Measurements from ENCODE around the gene SLX4IP.

The SLX4IP gene

GRCh38 chr20:10645205-10645570 is 210.1 kb downstream of the SLX4IP start:
- no peak for DNase-seq

- DNase-seq: no peak
Measured at GRCh38 chr20:10646006-10646405, 210.9 kb downstream of the SLX4IP start.

- DNase-seq: no peak
Measured at GRCh38 chr20:10646886-10647420, 211.8 kb downstream of the SLX4IP start.

GRCh38 chr20:10647471-10647870 is 212.4 kb downstream of the SLX4IP start:
- no peak for DNase-seq

- no peak for DNase-seq
Measured at GRCh38 chr20:10647909-10648308, 212.8 kb downstream of the SLX4IP start.

GRCh38 chr20:10648651-10649050 is 213.5 kb downstream of the SLX4IP start:
- no peak for DNase-seq

GRCh38 chr20:10649080-10649796 is 214.1 kb downstream of the SLX4IP start:
- no peak for DNase-seq

GRCh38 chr20:10649797-10650160 is 214.7 kb downstream of the SLX4IP start:
- no peak for DNase-seq

GRCh38 chr20:10651227-10651990 is 216.3 kb downstream of the SLX4IP start:
- peak in 1 of 56 donors; percentile 31 for DNase-seq

GRCh38 chr20:10652185-10652584 is 217.1 kb downstream of the SLX4IP start:
- no peak for DNase-seq

GRCh38 chr20:10652660-10653261 is 217.7 kb downstream of the SLX4IP start:
- DNase-seq: no peak

- no peak for DNase-seq
Measured at GRCh38 chr20:10653599-10654249, 218.6 kb downstream of the SLX4IP start.

GRCh38 chr20:10654250-10654610 is 219.1 kb downstream of the SLX4IP start:
- no peak for DNase-seq

- peak in 5 of 56 donors; percentile 10 to 26 (median 13) for DNase-seq
Measured at GRCh38 chr20:10654630-10655029, 219.5 kb downstream of the SLX4IP start.

GRCh38 chr20:10655720-10656669 is 220.9 kb downstream of the SLX4IP start:
- DNase-seq: no peak

- no peak for DNase-seq
Measured at GRCh38 chr20:10657453-10657852, 222.3 kb downstream of the SLX4IP start.

- DNase-seq: no peak
Measured at GRCh38 chr20:10658051-10658823, 223.1 kb downstream of the SLX4IP start.

- DNase-seq: no peak
Measured at GRCh38 chr20:10658876-10659632, 223.9 kb downstream of the SLX4IP start.
